ENCODE data around the gene MKNK2.

DNA sequence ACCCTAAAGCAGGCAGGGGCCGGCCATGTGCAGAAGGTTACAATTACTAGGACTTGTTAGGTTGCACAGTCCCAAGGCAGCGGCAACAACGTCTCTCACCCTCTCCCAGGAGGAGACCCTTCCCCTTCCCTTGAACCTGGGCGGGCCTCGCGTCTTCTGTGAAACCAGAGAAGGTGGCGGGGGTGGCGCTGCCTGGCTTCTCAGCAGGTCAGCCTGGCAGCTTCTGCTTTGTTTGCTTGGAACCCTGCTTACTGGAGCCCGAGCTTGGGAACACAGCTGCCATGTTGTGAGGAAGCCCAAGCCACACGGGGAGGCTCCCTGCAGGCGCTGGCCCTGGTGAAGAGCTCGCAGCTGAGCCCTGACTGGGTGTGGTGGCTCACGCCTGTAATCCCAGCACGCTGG lies 15.5 kb downstream of the MKNK2 start:
- TF ChIP-seq EZH2 (IDR thresholded peaks at IDR 0.05; ENCODE audit: low read length, unreplicated experiment) (no peak), EZH2phosphoT487 (IDR thresholded peaks at IDR 0.05; ENCODE audit: borderline replicate concordance, low read length) (no peak)
- TF ChIP-seq, protein P1, sequence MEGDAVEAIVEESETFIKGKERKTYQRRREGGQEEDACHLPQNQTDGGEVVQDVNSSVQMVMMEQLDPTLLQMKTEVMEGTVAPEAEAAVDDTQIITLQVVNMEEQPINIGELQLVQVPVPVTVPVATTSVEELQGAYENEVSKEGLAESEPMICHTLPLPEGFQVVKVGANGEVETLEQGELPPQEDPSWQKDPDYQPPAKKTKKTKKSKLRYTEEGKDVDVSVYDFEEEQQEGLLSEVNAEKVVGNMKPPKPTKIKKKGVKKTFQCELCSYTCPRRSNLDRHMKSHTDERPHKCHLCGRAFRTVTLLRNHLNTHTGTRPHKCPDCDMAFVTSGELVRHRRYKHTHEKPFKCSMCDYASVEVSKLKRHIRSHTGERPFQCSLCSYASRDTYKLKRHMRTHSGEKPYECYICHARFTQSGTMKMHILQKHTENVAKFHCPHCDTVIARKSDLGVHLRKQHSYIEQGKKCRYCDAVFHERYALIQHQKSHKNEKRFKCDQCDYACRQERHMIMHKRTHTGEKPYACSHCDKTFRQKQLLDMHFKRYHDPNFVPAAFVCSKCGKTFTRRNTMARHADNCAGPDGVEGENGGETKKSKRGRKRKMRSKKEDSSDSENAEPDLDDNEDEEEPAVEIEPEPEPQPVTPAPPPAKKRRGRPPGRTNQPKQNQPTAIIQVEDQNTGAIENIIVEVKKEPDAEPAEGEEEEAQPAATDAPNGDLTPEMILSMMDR (conservative IDR thresholded peaks at IDR 0.05; ENCODE audit: low read depth, low read length), result no peak
